ENCODE results near the gene HDHD3.

- TF ChIP-seq CTCF (conservative IDR thresholded peaks at IDR 0.05; ENCODE audit: low read length) (no peak), EZH2phosphoT487 (IDR thresholded peaks at IDR 0.05; ENCODE audit: borderline replicate concordance, low read depth, low read length) (no peak)
Observed at GRCh38 chr9:113372059-113372458, 4.7 kb downstream of the HDHD3 start.

All from OCI-LY7 (cell line).